Activated CD8-positive, alpha-beta memory T cell treated with anti-CD3 and anti-CD28 coated beads, Interleukin-2, amount 10 ng/mL, durations not matched to agents 7 days and 5 days (primary cell): ENCODE results near the gene SERPINB12. TPM values are rescaled to one million over a fixed set of nuclear protein-coding genes. Genes with fewer than 3 reads are reported as not detected.

Experiments
- ATAC-seq: fragments of 150-1000 bp; cut with Tn5 transposase; one replicate; pipeline ENCODE4 v1.10.0; 2021; ENCODE audit warnings: moderate library complexity
- CTCF ChIA-PET: fragments of 350-600 bp; sonication (Branson Sonifier 250); formaldehyde crosslinking; loops from one replicate; lab custom pipeline; 2021; ENCODE audit warnings: antibody characterized with exemption; lab: Charles Lee
- DNase-seq: peaks from one replicate; pipeline ENCODE4 v3.0.0-alpha.2; 2020
- H3K27ac Mint-ChIP-seq: one replicate; pipeline ENCODE4 v1.8.0; 2021; ENCODE audit warnings: mild to moderate bottlenecking, mixed read lengths
- H3K27me3 Mint-ChIP-seq: one replicate; pipeline ENCODE4 v1.8.0; 2021; ENCODE audit warnings: mixed read lengths
- H3K36me3 Mint-ChIP-seq: one replicate; pipeline ENCODE4 v1.8.0; 2021; ENCODE audit warnings: mild to moderate bottlenecking, mixed read lengths
- H3K4me1 Mint-ChIP-seq: one replicate; pipeline ENCODE4 v1.8.0; 2021; ENCODE audit warnings: mixed read lengths
- H3K4me3 Mint-ChIP-seq: one replicate; pipeline ENCODE4 v1.8.0; 2021; ENCODE audit warnings: mild to moderate bottlenecking, moderate library complexity, mixed read lengths
- H3K9me3 Mint-ChIP-seq: one replicate; pipeline ENCODE4 v1.8.0; 2022; ENCODE audit warnings: low read depth, mixed read lengths
- total RNA-seq, 2 experiments: library from RNA; stranded (reverse); gene quantifications; one replicate each; pipeline ENCODE4 v1.2.3, GENCODE V29; 2021

The SERPINB12 gene
- total RNA-seq, 2 experiments from 2014 or later, result not detected

GRCh38 chr18:63523660-63524059 lies 18.5 kb upstream of the SERPINB12 start:
- no peaks in the 10 kb centered on the region for H3K4me1 Mint-ChIP-seq

GRCh38 chr18:63527251-63527650 lies 14.9 kb upstream of the SERPINB12 start:
- ATAC-seq, result no peak

More at GRCh38 chr18:63523660-63524059, 18.5 kb upstream of the SERPINB12 start:
- DNase-seq (no peak), ATAC-seq (no peak)
- H3K4me3 Mint-ChIP-seq, result no peak overlapping the region
- CTCF ChIA-PET, result interaction anchor here (1.2 kb wide), 1 partner anchor 12 kb away, joined by 3 read pairs; no protein-coding TSS in a partner anchor
- H3K27me3 Mint-ChIP-seq, result peaks cover 45% of the 10 kb centered on the region
- H3K36me3 Mint-ChIP-seq, result no peaks in the 10 kb centered on the region
- no peak overlapping the region for H3K27ac Mint-ChIP-seq
- H3K9me3 Mint-ChIP-seq, result no peaks in the 10 kb centered on the region

GRCh38 chr18:63528863-63529492 lies 13.2 kb upstream of the SERPINB12 start:
- DNase-seq, result no peak
- Mint-ChIP-seq H3K27me3 (peaks cover 36% of the 10 kb centered on the region), H3K4me1 (peaks cover 1% of the 10 kb centered on the region), H3K4me3 (no peak overlapping the region), H3K27ac (no peak overlapping the region), H3K36me3 (no peaks in the 10 kb centered on the region), H3K9me3 (no peaks in the 10 kb centered on the region)
- CTCF ChIA-PET, result no interaction called here
- no peak for ATAC-seq

More at GRCh38 chr18:63527251-63527650, 14.9 kb upstream of the SERPINB12 start:
- Mint-ChIP-seq H3K9me3 (no peaks in the 10 kb centered on the region), H3K27me3 (peaks cover 37% of the 10 kb centered on the region), H3K36me3 (no peaks in the 10 kb centered on the region), H3K27ac (no peak overlapping the region), H3K4me1 (no peaks in the 10 kb centered on the region), H3K4me3 (no peak overlapping the region)
- CTCF ChIA-PET, result interaction anchor here (0.8 kb wide), 1 partner anchor 331 kb away, joined by 3 read pairs; no protein-coding TSS in a partner anchor
- DNase-seq, result no peak

GRCh38 chr18:63532471-63532870 lies 9.7 kb upstream of the SERPINB12 start:
- Mint-ChIP-seq H3K27me3 (peaks cover 40% of the 10 kb centered on the region), H3K4me1 (peaks cover 13% of the 10 kb centered on the region), H3K4me3 (no peak overlapping the region), H3K36me3 (no peaks in the 10 kb centered on the region), H3K9me3 (no peaks in the 10 kb centered on the region), H3K27ac (no peak overlapping the region)
- DNase-seq (no peak), ATAC-seq (no peak)
- CTCF ChIA-PET, result interaction anchor here (1.3 kb wide), 1 partner anchor 14 kb away, joined by 4 read pairs; no protein-coding TSS in a partner anchor

- Mint-ChIP-seq H3K36me3 (no peaks in the 10 kb centered on the region), H3K4me1 (peaks cover 13% of the 10 kb centered on the region), H3K4me3 (no peak overlapping the region), H3K9me3 (no peaks in the 10 kb centered on the region), H3K27me3 (peaks cover 49% of the 10 kb centered on the region), H3K27ac (peak overlapping the region; percentile 43)
- CTCF ChIA-PET, result interaction anchor here (0.6 to 1.7 kb wide), 2 partner anchors 16 to 43 kb away, joined by 3 to 8 read pairs; no protein-coding TSS in a partner anchor
- peak; percentile 58 for DNase-seq
- peak; percentile 76 for ATAC-seq
These were observed 7.6 kb upstream of the SERPINB12 start for GRCh38 chr18:63534615-63535014.

- DNase-seq (no peak), ATAC-seq (no peak)
- CTCF ChIA-PET, result no interaction called here
- no peaks in the 10 kb centered on the region for H3K9me3 Mint-ChIP-seq
- no peak overlapping the region for H3K4me3 Mint-ChIP-seq
- peaks cover 2% of the 10 kb centered on the region for H3K4me1 Mint-ChIP-seq
- no peak overlapping the region for H3K27ac Mint-ChIP-seq
- no peaks in the 10 kb centered on the region for H3K36me3 Mint-ChIP-seq
- peaks cover 51% of the 10 kb centered on the region for H3K27me3 Mint-ChIP-seq
These were observed 2.2 kb upstream of the SERPINB12 start for GRCh38 chr18:63539904-63540510.

GRCh38 chr18:63544017-63544416 lies 1.8 kb downstream of the SERPINB12 start:
- Mint-ChIP-seq H3K27me3 (peaks cover 53% of the 10 kb centered on the region), H3K4me3 (no peak overlapping the region), H3K27ac (no peak overlapping the region), H3K9me3 (no peaks in the 10 kb centered on the region), H3K4me1 (no peaks in the 10 kb centered on the region), H3K36me3 (no peaks in the 10 kb centered on the region)
- ATAC-seq (no peak), DNase-seq (no peak)
- CTCF ChIA-PET, result interaction anchor here (1.2 to 1.6 kb wide), 2 partner anchors 25 to 34 kb away, joined by 4 read pairs; no protein-coding TSS in a partner anchor

- ATAC-seq, result no peak
- Mint-ChIP-seq H3K27ac (no peak overlapping the region), H3K9me3 (no peaks in the 10 kb centered on the region), H3K27me3 (peaks cover 49% of the 10 kb centered on the region), H3K4me3 (no peak overlapping the region), H3K36me3 (no peaks in the 10 kb centered on the region), H3K4me1 (no peaks in the 10 kb centered on the region)
- CTCF ChIA-PET, result interaction anchor here (1.2 to 1.6 kb wide), 2 partner anchors 26 to 33 kb away, joined by 4 read pairs; no protein-coding TSS in a partner anchor
- no peak for DNase-seq
These were observed 2.8 kb downstream of the SERPINB12 start for GRCh38 chr18:63545000-63545399.

GRCh38 chr18:63550068-63550467 lies 7.9 kb downstream of the SERPINB12 start:
- peaks cover 45% of the 10 kb centered on the region for H3K27me3 Mint-ChIP-seq
- H3K36me3 Mint-ChIP-seq, result no peaks in the 10 kb centered on the region
- CTCF ChIA-PET, result interaction anchor here (1.0 to 1.2 kb wide), 2 partner anchors 31 to 41 kb away, joined by 3 to 6 read pairs; no protein-coding TSS in a partner anchor
- H3K9me3 Mint-ChIP-seq, result no peaks in the 10 kb centered on the region
- H3K27ac Mint-ChIP-seq, result no peak overlapping the region
- no peak overlapping the region for H3K4me3 Mint-ChIP-seq
- no peak for DNase-seq
- ATAC-seq, result no peak
- no peaks in the 10 kb centered on the region for H3K4me1 Mint-ChIP-seq

- ATAC-seq (no peak), DNase-seq (no peak)
- Mint-ChIP-seq H3K27ac (no peak overlapping the region), H3K36me3 (no peaks in the 10 kb centered on the region), H3K4me3 (no peak overlapping the region), H3K27me3 (peaks cover 35% of the 10 kb centered on the region), H3K4me1 (no peaks in the 10 kb centered on the region), H3K9me3 (no peaks in the 10 kb centered on the region)
- CTCF ChIA-PET, result interaction anchor here (1.1 kb wide), 1 partner anchor 34 kb away, joined by 3 read pairs; no protein-coding TSS in a partner anchor
These were observed 9.6 kb downstream of the SERPINB12 start for GRCh38 chr18:63551769-63552168.

- Mint-ChIP-seq H3K4me3 (no peak overlapping the region), H3K27me3 (peaks cover 32% of the 10 kb centered on the region), H3K36me3 (no peaks in the 10 kb centered on the region), H3K9me3 (no peaks in the 10 kb centered on the region), H3K4me1 (no peaks in the 10 kb centered on the region), H3K27ac (no peak overlapping the region)
- ATAC-seq (no peak), DNase-seq (no peak)
- CTCF ChIA-PET, result interaction anchor here (0.9 to 1.1 kb wide), 2 partner anchors 25 to 35 kb away, joined by 3 read pairs; no protein-coding TSS in a partner anchor
These were observed 10.4 kb downstream of the SERPINB12 start for GRCh38 chr18:63552581-63552980.

GRCh38 chr18:63553081-63553480 lies 10.9 kb downstream of the SERPINB12 start:
- Mint-ChIP-seq H3K27ac (no peak overlapping the region), H3K4me1 (no peaks in the 10 kb centered on the region), H3K36me3 (no peaks in the 10 kb centered on the region), H3K27me3 (peaks cover 30% of the 10 kb centered on the region), H3K9me3 (no peaks in the 10 kb centered on the region), H3K4me3 (no peak overlapping the region)
- CTCF ChIA-PET, result interaction anchor here (0.9 kb wide), 1 partner anchor 25 kb away, joined by 3 read pairs; no protein-coding TSS in a partner anchor
- DNase-seq, result no peak
- no peak for ATAC-seq
